ENCODE data around the gene TRAPPC3. TPM values are rescaled to one million over a fixed set of nuclear protein-coding genes. Genes with fewer than 3 reads are reported as not detected.
A peak's percentile ranks its signal among the peaks of the same experiment; 100 is the strongest.

The TRAPPC3 gene
- total and polyA plus RNA-seq, 9 of the 15 experiments (the other 6 are each of a cell fraction or from before 2014, with no cell fraction given), result 20.6 to 141 (median 112) TPM

DNA sequence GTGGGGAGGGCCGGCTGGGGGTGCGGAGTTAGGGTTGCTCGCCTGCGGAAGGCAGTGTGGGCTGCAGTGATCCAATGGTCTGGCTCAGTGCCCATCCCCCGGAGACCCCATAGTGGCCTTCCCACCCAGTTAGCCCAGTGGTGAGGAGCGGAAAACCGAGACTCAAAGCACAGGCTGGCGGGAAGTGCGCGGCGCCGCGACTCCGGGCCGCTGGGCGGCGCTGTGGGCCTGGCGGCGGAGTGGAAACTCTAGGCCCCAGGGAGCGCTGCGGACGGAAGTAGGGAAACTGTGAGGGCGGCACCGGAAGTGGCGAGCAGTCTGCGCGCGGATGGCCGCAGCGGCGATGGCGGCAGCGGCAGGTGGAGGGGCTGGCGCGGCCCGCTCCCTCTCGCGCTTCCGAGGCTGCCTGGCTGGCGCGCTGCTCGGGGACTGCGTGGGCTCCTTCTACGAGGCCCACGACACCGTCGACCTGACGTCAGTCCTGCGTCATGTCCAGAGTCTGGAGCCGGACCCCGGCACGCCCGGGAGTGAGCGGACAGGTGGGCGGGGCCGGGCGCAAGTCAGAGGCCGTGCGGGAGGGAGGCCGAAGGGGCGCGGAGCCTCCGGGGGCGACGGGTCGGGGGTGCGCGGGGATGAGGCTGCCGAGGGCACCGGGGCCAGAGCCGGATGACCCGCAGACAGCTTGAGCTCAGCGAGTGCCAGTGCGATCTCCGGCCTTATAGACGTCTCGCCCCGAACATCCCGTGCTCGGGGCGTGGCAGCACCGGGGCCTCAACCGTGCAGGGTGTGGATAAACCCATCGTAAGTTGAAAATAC is 60.5 kb downstream of the TRAPPC3 start, which contains the start of gene ADPRS (continued):
- TF ChIP-seq GATAD2A (IDR thresholded peaks at IDR 0.05), result no peak
- TF ChIP-seq NRF1 (conservative IDR thresholded peaks at IDR 0.05 in 1 of 2, IDR thresholded peaks at IDR 0.05 in 1 of 2), result peak; percentile 79 to 82
- peak in 2 of 3 experiments; percentile 82 to 94; a peak in 4 of 6 replicates for TF ChIP-seq ZBTB11 (CRISPR knock-in tag; IDR thresholded peaks at IDR 0.05)
- peak; percentile 93 for TF ChIP-seq HMGN3 (IDR thresholded peaks at IDR 0.05; ENCODE audit: borderline replicate concordance, extremely low read depth, insufficient read length, low read depth, low read length)
- no peak for TF ChIP-seq NFXL1 (CRISPR knock-in tag; IDR thresholded peaks at IDR 0.05)
- TF ChIP-seq DPF2 (IDR thresholded peaks at IDR 0.05), result no peak; the same call in 1 of the 2 replicates
- no peak for TF ChIP-seq ZNF444 (CRISPR knock-in tag; IDR thresholded peaks at IDR 0.05)

Measured in K562 (cell line).